ENCODE measurements around the gene CEACAM5.

DNA sequence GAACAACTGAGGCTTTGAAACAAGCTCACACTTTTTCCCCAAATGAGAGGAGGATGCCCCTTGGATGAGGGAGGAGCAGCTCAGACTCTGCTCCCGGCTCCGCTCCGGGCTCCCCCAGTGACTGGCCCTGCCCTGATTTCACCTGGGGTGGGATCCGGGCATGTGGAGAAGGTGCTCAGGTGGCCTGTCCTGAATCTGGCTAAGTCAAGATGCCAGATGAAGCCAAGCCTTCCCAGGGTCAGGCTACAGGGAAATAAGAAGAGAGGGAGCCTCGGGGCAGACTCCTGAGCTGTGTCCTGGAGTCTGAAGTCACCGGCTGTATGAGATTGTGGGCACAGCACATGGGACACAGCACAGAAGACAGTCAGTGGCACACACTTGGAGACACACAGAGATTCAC, 10.3 kb downstream of the CEACAM5 start:
- TF ChIP-seq, protein P1, sequence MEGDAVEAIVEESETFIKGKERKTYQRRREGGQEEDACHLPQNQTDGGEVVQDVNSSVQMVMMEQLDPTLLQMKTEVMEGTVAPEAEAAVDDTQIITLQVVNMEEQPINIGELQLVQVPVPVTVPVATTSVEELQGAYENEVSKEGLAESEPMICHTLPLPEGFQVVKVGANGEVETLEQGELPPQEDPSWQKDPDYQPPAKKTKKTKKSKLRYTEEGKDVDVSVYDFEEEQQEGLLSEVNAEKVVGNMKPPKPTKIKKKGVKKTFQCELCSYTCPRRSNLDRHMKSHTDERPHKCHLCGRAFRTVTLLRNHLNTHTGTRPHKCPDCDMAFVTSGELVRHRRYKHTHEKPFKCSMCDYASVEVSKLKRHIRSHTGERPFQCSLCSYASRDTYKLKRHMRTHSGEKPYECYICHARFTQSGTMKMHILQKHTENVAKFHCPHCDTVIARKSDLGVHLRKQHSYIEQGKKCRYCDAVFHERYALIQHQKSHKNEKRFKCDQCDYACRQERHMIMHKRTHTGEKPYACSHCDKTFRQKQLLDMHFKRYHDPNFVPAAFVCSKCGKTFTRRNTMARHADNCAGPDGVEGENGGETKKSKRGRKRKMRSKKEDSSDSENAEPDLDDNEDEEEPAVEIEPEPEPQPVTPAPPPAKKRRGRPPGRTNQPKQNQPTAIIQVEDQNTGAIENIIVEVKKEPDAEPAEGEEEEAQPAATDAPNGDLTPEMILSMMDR (IDR thresholded peaks at IDR 0.05): no peak
- TF ChIP-seq POLR2A (IDR thresholded peaks at IDR 0.05): no peak

Measured in esophagus squamous epithelium (tissue), 4 donors.